Measurements from ENCODE around the gene TCF21.
A peak's percentile ranks its signal among the peaks of the same experiment; 100 is the strongest.

- no peak for TF ChIP-seq CTCF (conservative IDR thresholded peaks at IDR 0.05; ENCODE audit: low read depth, low read length)
- TF ChIP-seq EZH2 (IDR thresholded peaks at IDR 0.05; ENCODE audit: borderline replicate concordance, low read depth, low read length, poor library complexity, severe bottlenecking): peak; percentile 90
These were observed 34.9 kb upstream of the TCF21 start for GRCh38 chr6:133854041-133854363.

Measured in A673 (cell line).